NCI-H2196 (cell line): ENCODE results near the gene RAB7B.
"Not testable (repeated sequence)": the region's sequence is repeated elsewhere in the genome, so short reads cannot be mapped to it uniquely, and the experiment has no call there.

Experiments used
- DNase-seq: peaks from one replicate; lab custom pipeline; 2025; ENCODE audit not compliant: unreplicated experiment; lab: John Stamatoyannopoulos, UW

The RAB7B gene

DNA sequence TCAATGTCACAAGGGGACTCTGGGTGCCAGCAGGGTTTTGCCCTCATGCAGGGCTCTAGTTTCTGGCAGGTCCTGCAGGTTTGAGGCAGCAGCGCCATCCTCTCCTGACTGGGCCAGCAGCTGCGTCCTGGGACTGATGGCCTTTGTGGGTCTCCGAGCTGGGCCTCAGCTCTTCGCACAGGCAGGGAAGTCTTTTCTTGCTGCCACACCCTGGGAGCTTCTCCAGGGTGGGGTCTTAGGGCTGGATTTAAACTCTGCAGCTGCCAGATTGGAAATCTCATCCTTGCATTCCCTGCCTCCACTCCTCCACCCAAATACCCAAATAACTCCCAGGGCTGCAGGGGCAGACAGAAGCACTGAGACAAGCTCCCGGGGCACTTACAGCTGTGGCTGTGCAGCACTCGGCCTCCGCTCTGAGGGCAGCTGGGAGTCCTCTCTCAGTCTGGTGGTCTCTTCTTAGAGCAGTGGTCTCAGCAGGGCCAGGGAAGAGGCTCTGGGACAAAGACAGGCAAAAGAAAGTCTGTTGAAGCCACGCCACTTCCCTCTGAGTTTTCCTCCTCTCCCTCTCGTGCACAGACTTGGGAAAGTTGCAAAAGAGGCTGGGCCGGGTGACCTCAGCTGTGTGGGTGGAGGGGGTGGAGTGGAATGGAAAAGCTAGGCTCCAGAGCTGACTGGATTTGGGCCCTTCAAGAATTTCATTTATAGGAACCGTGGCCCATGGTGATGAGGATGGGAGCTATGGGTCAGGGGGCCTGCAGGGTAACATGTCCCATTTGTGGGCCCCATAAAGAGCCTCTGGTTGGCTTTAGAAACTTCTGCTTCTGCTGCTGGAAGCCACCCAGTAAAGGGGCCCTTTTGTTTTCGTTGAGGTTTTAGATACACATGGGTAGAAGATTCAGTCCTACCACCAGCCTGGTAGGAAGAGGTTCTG is at the start of gene RAB7B:
TSS of gene RAB7B (minus strand) at position 525 of the 931 bp plus-strand sequence. CDS start 9,260 bp downstream, outside the sequence.
- no peak for DNase-seq

- DNase-seq = not testable (repeated sequence)
Measured at GRCh38 chr1:206052231-206052865, 49.2 kb upstream of the RAB7B start.

DNA sequence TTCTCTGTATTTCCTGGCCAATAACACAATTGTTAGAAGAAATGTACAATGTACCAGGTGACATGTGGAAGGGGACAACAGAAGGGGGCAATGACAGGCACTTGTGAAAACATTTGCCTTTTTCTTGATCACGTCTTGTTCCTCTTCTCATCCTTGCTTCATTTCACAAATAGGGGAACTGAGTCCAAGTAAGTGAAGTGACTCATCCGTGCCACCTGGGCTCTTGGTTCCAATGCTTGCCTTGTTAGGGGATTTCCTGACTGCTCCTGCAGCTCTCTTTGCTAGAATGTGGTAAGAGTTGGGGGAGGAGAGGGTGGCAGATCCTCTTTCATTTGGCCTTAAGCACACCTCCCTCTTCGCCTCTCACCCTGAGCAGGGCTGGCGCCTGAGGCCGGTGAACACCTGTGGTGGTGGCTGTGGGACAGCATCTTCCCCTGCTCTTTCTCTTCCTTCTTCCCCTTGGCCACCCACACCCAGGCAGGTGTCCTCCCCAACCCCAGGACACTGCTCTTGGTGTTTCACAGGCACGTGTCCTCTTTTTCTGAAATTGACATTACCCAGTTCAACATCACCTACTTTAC is 47.5 kb upstream of the RAB7B start:
- DNase-seq = peak; percentile 29

DNA sequence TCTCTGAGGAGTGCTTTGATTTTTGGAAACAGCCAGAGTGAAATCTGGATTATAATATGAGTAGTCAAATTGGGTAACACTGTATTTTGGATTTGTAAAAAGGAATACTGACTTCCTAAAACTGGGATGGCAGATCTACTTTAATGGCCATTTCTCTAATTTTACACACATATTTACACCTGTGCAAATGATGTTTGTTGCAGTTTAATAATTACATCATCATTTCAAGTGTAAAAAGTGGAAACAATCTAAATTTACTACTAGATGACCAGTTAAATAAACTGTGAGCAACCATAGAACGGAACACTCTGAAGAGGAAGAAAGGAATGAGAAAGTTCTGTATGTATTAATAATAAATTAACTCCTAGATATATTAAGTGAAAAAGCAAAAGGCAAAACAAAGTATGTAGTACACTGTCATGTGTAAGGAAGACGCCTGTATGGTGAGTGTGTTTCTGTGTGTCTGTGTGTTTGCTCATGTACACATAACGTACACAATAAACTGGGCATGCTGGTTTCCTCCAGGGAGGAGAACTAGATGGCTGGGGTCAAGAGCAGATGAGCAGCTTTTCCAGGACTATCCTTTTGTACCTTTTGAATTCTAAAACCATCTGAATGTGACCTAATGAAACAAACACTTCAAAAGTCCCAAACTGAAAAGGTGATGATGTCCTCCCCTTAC is 46.9 kb upstream of the RAB7B start:
- DNase-seq = no peak

GRCh38 chr1:206049293-206049692 is 46.1 kb upstream of the RAB7B start:
- no peak for DNase-seq

DNA sequence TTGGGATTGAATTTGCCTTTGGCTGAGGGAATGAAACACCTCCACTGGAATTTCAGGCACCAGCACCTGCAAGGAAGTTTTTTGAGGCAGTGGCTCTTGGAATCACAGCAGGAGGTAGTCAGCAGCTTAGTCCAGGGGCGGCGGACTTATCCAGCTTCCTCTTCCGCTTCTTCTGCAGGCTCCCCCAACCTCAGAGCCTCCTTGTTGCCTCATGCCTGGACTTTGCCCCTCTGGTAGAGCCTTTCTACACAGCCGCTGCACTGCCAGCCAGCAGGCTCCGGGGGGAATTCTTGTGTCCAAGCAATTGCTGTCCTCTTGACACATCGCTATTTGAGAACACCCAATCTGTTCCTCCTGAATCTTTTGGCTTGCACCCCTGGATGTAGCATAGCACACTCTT is 45.4 kb upstream of the RAB7B start:
- DNase-seq = no peak

GRCh38 chr1:206047271-206047670 is 44.1 kb upstream of the RAB7B start:
- no peak for DNase-seq

GRCh38 chr1:206041640-206042039 is 38.4 kb upstream of the RAB7B start:
- no peak for DNase-seq

- no peak for DNase-seq
Measured at GRCh38 chr1:206040328-206040727, 37.1 kb upstream of the RAB7B start.

- DNase-seq = no peak
Measured at GRCh38 chr1:206039046-206039973, 36.1 kb upstream of the RAB7B start.

GRCh38 chr1:206037581-206037980 is 34.4 kb upstream of the RAB7B start:
- DNase-seq = no peak

DNA sequence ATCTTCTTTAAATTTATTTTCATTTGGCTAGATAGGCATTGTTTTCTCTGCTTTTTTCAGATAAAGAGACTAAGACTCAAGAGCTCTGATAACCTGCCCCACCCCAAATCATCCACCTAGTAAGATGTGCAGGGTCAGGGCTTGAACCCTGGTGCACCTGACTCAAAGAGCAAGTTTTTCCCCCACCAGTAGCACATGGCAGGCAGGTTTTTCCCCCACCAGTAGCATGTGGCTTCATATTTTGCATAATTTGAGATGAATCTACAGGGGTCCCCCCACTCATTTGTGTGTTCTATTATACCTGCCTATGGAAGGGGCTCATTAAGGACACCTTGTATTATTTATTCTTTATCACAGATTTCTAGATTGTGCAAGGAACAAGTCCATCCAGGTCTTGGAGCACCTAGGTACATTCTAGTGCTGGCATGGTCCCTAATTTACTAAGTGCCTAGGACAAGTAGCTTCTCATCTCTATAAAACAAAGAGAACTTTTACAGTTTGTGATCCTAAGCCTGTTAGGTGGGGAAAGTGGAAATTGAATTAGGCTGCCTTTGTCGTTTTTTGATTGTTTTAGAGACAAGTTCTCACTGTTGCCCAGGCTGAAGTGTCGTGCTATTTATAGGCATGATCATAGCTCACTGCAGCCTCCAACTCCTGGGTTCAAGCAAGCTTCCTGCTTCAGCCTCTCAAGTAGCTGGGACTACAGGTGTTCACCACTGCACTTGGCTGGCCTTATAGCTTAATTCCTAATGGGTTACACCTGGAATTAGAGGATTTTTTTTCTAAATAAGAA is 33.7 kb upstream of the RAB7B start:
- DNase-seq = no peak

- DNase-seq = peak; percentile 29
Measured at GRCh38 chr1:206035027-206035426, 31.8 kb upstream of the RAB7B start.

DNA sequence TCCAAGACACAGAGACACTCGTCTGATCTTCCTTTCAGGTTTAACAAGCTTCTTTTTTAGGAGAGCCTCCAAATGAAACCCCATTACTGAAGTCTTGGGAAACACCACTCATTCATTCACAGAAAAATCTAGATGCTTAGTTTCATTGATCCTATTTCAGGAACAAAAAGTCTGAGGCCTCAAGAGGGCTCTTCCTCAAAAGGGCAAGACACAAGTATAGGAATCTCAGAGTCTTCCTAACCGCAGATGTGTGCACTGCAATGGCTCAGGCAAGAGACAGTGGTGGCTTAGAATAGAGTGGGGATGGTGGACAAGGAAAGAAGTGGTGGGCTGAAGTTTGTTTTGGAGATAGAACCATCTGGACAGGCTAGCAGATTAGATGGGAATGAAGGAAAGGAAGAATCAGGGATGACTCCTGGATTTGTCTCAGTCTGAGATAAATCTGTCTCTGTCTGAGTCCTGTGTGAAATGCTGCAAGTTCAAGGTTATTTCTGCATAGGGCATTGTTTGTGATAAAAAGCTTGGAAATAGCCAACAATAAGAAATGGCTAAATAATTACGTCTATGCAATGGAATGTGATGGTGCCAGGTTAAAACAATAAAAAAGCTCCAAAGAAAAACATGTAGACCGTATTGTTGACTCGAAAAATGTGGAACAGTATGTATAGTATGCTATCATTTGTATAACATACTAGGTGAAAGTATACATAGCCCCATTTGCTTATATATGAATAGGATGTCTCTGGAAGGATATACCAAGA is 29.4 kb upstream of the RAB7B start:
- DNase-seq = no peak

- peak; percentile 79 for DNase-seq
Measured at GRCh38 chr1:206030714-206031113, 27.5 kb upstream of the RAB7B start.

DNA sequence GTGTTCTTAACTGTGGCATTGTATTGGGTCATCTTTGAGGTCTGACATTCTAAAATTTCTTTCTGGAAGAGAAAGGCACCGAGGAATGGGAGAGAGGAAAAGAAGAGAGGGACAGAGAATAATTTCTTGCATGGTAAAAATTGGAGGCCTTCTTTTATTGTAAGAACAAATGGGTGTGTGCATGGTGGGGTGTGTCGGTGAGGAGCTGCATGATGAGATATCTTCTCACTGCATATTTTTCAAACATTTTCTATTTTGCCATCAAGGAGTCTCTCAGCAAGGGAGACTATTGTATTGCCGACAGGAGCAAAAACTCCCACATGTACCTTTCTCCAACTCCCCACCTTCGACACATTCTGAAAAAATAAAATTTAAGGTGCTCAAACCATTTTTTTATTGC is 27.0 kb upstream of the RAB7B start:
- DNase-seq = no peak

- no peak for DNase-seq
Measured at GRCh38 chr1:206029484-206029883, 26.3 kb upstream of the RAB7B start.

- no peak for DNase-seq
Measured at GRCh38 chr1:206025283-206025820, 22.2 kb upstream of the RAB7B start.
